ENCODE measurements around the gene NRP2. TPM values are rescaled to one million over a fixed set of nuclear protein-coding genes. Genes with fewer than 3 reads are reported as not detected.

NRP2 gene
- total RNA-seq, 1 experiment from 2014 or later: 1.2 TPM

GRCh38 chr2:205760157-205760556 lies 77.9 kb downstream of the NRP2 start:
- no peaks in the 10 kb centered on the region for H4K20me1 ChIP-seq (ENCODE audit: insufficient read depth)
- no TSS peak for BruUV-seq (replicated peaks)
- H3K36me3 ChIP-seq (ENCODE audit: control insufficient read depth in 1 of 2, insufficient read depth in 2 of 2, low read length in 2 of 2): no peaks in the 10 kb centered on the region
- no peak for TF ChIP-seq FOSL1 (IDR thresholded peaks at IDR 0.05; ENCODE audit: low read depth)
- no peak for TF ChIP-seq ELF1 (IDR thresholded peaks at IDR 0.05; ENCODE audit: borderline replicate concordance, low read depth)
- TF ChIP-seq EGR1 (IDR thresholded peaks at IDR 0.05; ENCODE audit: low read depth): no peak
- no peak for TF ChIP-seq RAD21 (IDR thresholded peaks at IDR 0.05; ENCODE audit: low read depth)
- ChIA-PET POLR2A (no interaction called here), CTCF (no interaction called here), RAD21 (ENCODE audit: low non-redundant PET in 1 of 2, low total read pairs in 2 of 2, uncharacterized antibody in 2 of 2, unreplicated experiment in 2 of 2) (no interaction called here)
- ATAC-seq (no peak), DNase-seq (ENCODE audit: low read depth, low spot score) (no peak)
- no peak overlapping the region for H3K4me3 ChIP-seq (replicated peaks in 1 of 2; ENCODE audit: low read depth in 1 of 2, low read length in 2 of 2)
- no peak overlapping the region for H3K27ac ChIP-seq (ENCODE audit: low read depth, low read length)
- no peaks in the 10 kb centered on the region; the same call in 1 of the 2 replicates for H3K27me3 ChIP-seq (ENCODE audit: insufficient read depth, low read length)
- no peak overlapping the region for H2AFZ ChIP-seq (ENCODE audit: low read depth, low read length, poor library complexity, severe bottlenecking)
- H3K4me1 ChIP-seq (ENCODE audit: control insufficient read depth in 1 of 2, insufficient read depth in 2 of 2, low read length in 2 of 2): peaks cover 4 to 44% of the 10 kb centered on the region in 2 experiments
- no peak overlapping the region for H3K9ac ChIP-seq (ENCODE audit: low read length)
- H3K9me3 ChIP-seq (ENCODE audit: control insufficient read depth in 1 of 2, insufficient read depth in 1 of 2, low read depth in 1 of 2, low read length in 2 of 2): no peaks in the 10 kb centered on the region
- no peaks in the 10 kb centered on the region for H3K9me2 ChIP-seq (ENCODE audit: insufficient read depth)
- no peak overlapping the region for H3K4me2 ChIP-seq (ENCODE audit: low read length)
- intact Hi-C loops (cut with micrococcal nuclease): no loop called here
- H3K79me2 ChIP-seq (ENCODE audit: insufficient read depth, low read length): no peaks in the 10 kb centered on the region

- H3K9me2 ChIP-seq (ENCODE audit: insufficient read depth): no peaks in the 10 kb centered on the region
- no TSS peak for BruUV-seq (replicated peaks)
- peaks cover 0 to 31% of the 10 kb centered on the region in 2 experiments; a peak in 2 of 4 replicates for H3K4me1 ChIP-seq (ENCODE audit: control insufficient read depth in 1 of 2, insufficient read depth in 2 of 2, low read length in 2 of 2)
- CTCF ChIA-PET: no interaction called here
- intact Hi-C loops (cut with micrococcal nuclease): no loop called here
- H3K9me3 ChIP-seq (ENCODE audit: control insufficient read depth in 1 of 2, insufficient read depth in 1 of 2, low read depth in 1 of 2, low read length in 2 of 2): no peaks in the 10 kb centered on the region
- TF ChIP-seq POLR2A (IDR thresholded peaks at IDR 0.05; ENCODE audit: borderline replicate concordance, extremely low read depth, insufficient read depth, insufficient read length): no peak
- no peak for TF ChIP-seq EGR1 (IDR thresholded peaks at IDR 0.05; ENCODE audit: low read depth)
- TF ChIP-seq FOSL1 (IDR thresholded peaks at IDR 0.05; ENCODE audit: low read depth): no peak
- TF ChIP-seq ZFX (IDR thresholded peaks at IDR 0.05): no peak
- TF ChIP-seq MAX (IDR thresholded peaks at IDR 0.05): no peak
- H3K27me3 ChIP-seq (ENCODE audit: insufficient read depth, low read length): no peaks in the 10 kb centered on the region; the same call in 1 of the 2 replicates
- no peaks in the 10 kb centered on the region for H3K79me2 ChIP-seq (ENCODE audit: insufficient read depth, low read length)
- no peaks in the 10 kb centered on the region for H4K20me1 ChIP-seq (ENCODE audit: insufficient read depth)
- DNase-seq (ENCODE audit: low read depth, low spot score): no peak
- no peak overlapping the region for H3K9ac ChIP-seq (ENCODE audit: low read length)
- no peak overlapping the region for H3K4me3 ChIP-seq (replicated peaks in 1 of 2; ENCODE audit: low read depth in 1 of 2, low read length in 2 of 2)
- no peak overlapping the region for H3K4me2 ChIP-seq (ENCODE audit: low read length)
- no peaks in the 10 kb centered on the region for H3K36me3 ChIP-seq (ENCODE audit: control insufficient read depth in 1 of 2, insufficient read depth in 2 of 2, low read length in 2 of 2)
- RAD21 ChIA-PET (ENCODE audit: low non-redundant PET in 1 of 2, low total read pairs in 2 of 2, uncharacterized antibody in 2 of 2, unreplicated experiment in 2 of 2): no interaction called here
- H2AFZ ChIP-seq (ENCODE audit: low read depth, low read length, poor library complexity, severe bottlenecking): no peak overlapping the region
- ATAC-seq: no peak
- H3K27ac ChIP-seq (ENCODE audit: low read depth, low read length): no peak overlapping the region
- POLR2A ChIA-PET: no interaction called here
These were observed 79.1 kb downstream of the NRP2 start for GRCh38 chr2:205761421-205761820.

Data from HCT116 (cell line).